Stimulated activated naive CD4-positive, alpha-beta T cell (primary cell): Measurements from ENCODE around the gene ZC3H4.

ENCODE experiments used
- DNase-seq, 6 experiments: peaks; one replicate each; lab custom pipeline; 2025; lab: John Stamatoyannopoulos, UW

The ZC3H4 gene

GRCh38 chr19:47020992-47021496 is 92.5 kb downstream of the ZC3H4 start:
- no peak for DNase-seq

DNA sequence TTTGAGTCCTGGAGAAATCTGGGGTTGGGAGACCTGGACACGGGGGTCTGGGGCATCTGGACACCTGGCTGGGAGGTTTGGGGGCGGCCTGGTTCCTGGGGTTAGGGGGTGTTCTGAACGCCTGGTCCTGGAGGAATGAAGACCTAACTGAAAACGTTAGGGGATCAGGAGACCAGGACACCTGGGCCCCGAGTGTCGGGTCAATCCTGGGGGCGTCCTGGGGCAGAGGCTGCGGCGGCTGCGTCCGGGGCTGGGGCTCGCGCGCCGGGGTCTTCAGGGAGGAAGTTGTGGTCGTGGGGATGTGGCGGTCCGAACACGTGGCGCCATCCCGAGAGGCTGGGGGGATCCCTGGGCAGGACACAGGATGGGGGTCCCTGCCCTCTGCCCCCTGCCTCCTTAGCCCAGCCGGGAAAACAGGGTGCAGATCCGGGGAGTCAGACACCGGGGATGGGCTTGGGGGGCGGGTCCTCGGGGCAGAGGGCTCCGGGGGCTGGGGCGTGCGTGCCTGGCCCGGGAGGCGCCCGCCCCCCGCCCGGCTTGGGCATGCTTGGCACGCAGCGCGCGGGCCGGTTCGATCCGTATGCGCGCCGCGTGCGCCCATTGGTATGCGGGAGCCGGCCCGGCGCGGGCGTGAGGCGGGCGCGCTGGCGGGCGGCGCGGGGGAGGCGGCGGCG is 93.3 kb downstream of the ZC3H4 start:
- DNase-seq, result no peak

DNA sequence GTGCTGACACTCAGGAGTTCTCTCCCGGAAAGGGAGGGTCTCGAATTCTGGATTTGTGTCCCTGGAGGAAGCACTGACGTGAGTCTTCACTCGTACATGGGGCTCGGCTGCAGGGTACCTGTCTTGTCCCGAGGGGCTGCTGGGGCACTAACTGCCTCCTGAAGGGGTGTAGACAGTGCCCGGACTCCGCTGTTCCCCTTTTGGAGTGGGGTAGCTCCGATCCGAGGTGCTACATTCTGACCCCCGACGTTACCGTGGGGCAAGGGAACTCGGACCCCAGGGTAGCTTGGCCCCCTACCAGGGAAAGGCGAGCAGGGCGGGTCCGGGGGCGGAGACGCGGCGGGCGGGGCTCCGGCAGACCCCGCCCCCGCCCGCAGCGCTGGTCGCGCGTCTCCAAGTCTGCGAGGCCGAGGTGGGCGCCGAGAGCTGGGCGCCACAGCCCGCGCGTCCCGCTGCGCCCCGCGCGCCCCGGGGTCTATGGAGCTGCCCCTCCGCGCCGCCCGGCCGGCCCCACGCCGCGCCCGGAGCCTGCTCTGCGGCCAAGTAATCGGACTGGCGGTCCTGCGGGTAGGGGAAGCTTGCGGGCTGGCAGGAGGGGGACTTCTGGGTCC is 94.0 kb downstream of the ZC3H4 start, which contains the start of gene NPAS1:
Gene NPAS1 (plus strand): TSS at position 407 of the 611 bp plus-strand sequence. CDS start 1,211 bp downstream, outside the sequence.
- DNase-seq, result no peak

DNA sequence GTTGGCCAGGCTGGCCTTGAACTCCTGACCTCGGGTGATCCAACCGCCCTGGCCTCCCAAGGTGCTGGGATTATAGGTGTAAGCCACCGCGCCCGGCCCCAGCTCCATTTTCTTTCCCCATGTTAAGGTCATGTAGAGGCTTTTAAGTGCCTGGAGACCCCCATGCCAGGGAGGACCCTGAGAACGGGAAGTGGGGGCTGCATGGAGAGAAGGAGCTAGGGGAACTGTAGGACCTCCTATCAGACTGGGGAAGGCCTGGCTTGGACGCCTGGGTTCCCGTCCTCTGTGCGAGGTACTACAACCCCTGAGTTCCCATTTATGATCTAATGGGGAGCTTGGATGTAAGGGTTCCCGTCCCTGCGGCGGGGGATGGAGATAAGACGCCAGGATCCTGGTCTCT is 94.7 kb downstream of the ZC3H4 start:
- no peak for DNase-seq
